GM21717 (cell line): Measurements from ENCODE around the gene SPATA20.

ENCODE experiments used
- ATAC-seq: cut with Tn5 transposase; IDR thresholded peaks from one replicate; pipeline ENCODE4 v1.9.1; 2021; ENCODE audit warnings: mild to moderate bottlenecking, moderate library complexity; ENCODE audit not compliant: unreplicated experiment

The SPATA20 gene

GRCh38 chr17:50594128-50594823 lies 47.3 kb downstream of the SPATA20 start:
- ATAC-seq: no peak

- no peak for ATAC-seq
These were observed 47.9 kb downstream of the SPATA20 start for GRCh38 chr17:50594892-50595291.

GRCh38 chr17:50596191-50597037 lies 49.4 kb downstream of the SPATA20 start:
- ATAC-seq: no peak

- no peak for ATAC-seq
These were observed 51.5 kb downstream of the SPATA20 start for GRCh38 chr17:50598487-50598886.

- no peak for ATAC-seq
These were observed 52.6 kb downstream of the SPATA20 start for GRCh38 chr17:50599606-50600005.

- ATAC-seq: no peak
These were observed 54.9 kb downstream of the SPATA20 start for GRCh38 chr17:50601823-50602375.

GRCh38 chr17:50602836-50603235 lies 55.9 kb downstream of the SPATA20 start:
- ATAC-seq: no peak

GRCh38 chr17:50603340-50603739 lies 56.4 kb downstream of the SPATA20 start:
- ATAC-seq: no peak

- ATAC-seq: no peak
These were observed 57.5 kb downstream of the SPATA20 start for GRCh38 chr17:50604513-50604912.

GRCh38 chr17:50605429-50605828 lies 58.5 kb downstream of the SPATA20 start:
- ATAC-seq: no peak
